CD4-positive, alpha-beta T cell treated with Interleukin-17A for 4 hours (primary cell): ENCODE measurements around the gene FLNB.

Source experiments
- DNase-seq: peaks from one replicate; pipeline ENCODE4 v3.0.0-alpha.2; 2020; ENCODE audit warnings: mixed read lengths

Gene FLNB

DNA sequence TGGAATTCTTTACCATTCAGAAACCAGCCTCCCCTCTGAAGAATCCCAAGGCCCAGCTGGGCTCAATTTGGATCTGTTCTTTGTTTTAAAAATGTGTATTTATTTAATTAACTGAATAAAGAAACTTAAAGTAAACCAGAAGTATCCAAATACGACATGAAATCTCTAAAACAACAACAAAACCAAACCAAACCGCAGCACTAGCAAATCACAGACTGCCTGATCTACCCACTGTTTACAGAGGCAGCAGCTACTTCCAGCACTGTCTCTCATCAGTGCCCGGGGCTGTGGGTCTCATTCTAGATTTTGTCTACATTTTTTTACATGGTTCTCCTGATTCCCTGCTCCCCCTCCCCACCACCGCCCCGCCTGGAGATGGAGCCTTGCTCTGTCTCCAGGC is 2.3 kb downstream of the FLNB start:
- DNase-seq = no peak

DNA sequence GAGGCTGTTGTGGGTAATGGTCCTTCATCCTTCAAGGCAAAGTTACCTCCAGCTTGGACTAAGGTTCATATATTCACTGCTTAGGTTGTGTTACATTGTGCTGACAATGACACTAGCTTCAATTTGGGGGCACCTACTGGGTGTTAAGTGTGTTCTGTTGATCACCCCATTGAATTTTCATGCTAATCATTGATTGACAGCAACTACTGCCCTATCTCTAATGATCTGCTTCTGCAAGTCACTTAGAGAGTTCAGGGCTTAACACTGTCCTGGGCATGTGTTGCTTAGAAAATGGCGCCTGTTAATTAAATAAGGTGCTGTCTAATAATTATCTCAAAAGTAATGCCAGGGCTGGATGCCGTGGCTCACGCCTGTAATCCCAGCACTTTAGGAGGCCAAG is 3.4 kb downstream of the FLNB start:
- no peak for DNase-seq

DNA sequence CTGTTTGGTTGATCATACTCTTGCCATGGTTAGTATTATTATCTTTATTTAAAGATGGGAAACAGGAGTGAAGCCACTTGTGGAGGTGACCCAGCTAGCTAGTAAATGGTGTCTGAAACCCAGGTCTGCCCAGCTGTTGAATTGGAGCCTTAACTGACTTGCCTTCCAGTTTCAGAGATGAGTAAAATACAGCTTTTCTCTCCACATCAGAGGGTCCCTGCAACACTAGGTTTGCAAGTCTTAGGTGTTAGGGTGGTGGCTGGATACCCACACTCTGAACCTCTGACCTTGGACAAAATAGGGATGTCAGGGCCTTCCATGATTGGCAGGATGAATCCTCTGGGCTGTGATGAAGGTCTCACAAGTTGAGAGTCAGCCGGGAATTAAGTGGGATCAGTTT is 4.1 kb downstream of the FLNB start:
- no peak for DNase-seq

DNA sequence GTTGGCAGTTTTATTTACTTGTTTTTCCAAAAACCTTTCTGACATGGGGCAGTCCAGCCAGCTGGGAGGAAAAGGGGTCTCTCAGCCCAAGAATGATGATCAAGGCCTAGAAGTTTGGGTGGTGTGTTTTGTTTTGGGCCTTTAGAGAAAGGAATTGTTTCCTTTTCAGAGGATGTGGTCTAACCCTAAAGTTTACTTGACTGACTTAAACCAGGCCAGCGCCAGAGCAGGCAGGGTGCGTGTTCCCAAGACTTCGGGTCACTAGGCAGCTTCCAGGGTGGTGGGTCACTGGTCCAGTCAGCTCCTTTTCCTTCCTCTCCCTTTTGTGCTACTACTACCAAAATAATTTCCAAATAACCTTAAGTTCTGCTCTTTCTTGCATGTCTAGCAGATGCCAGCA is 4.9 kb downstream of the FLNB start:
- DNase-seq = no peak

DNA sequence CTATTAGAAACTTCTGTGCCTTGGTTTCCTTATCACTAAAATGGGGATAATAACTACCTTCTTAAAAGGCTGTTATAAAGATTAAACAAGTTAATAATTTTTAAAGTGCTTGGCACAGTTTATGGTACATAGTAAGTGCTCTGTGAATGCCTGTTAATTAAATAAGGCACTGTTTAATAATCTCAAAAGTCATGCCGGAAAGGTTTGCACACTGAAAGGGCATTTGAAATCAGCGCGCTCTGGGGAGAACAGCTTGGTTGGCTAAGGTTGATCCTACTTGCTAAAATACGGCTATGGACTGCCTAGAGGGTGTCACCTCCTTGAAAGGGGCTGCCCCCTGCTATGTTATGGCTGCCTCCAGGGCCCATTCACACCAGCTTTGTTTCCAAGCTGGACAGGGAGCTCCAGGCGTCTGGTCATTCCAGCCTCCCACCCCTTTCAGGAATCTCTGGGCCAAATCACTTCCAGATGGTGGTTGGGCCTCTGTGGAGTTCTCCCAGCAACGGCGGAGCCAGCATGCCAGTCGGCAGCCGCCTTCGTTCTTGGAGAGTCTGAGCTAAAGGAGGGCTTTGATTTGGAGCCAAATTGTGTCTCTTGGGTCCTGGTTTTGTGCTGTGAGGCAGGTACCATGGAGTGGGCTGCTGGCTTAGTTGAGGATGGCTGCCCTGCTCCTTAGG is 5.9 kb downstream of the FLNB start:
- DNase-seq = no peak

DNA sequence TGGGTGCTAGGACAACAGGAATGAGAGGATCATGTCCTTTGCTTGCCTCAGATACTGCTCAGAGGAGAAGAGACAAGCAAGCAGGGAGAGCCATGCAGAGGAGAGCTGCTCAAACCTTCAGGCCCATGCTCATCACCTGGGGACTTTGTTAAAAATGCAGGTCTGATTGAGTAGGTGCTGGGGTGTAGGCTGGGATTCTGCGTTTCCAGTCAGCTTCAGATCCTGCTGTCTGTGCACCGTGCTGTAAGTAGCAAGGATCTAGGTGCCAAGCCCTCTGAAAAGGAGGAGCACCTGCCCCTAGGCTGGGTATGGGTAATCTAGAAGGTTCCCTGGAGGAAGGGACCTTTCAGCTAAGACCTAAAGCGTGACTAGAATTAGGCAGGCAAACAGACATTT is 7.3 kb downstream of the FLNB start:
- DNase-seq = no peak

DNA sequence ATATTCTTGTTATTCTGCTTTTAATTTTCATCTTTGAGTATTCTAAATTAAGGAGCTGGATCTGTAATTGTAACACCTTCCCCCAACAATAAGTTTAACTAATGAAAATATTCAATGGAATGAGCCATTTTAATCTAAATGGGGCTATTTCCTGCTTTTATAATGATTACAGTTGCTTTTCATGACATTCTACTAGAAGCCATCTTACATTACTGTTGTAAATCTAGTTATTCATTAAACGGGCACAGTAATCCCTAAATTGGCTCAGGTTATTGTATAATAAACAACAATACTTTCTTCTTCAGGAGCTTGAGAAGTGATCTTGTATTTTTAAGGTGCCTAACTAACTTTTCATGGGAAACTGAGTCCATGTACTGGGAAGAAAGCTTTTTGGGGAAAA is 8.5 kb downstream of the FLNB start:
- DNase-seq = no peak

DNA sequence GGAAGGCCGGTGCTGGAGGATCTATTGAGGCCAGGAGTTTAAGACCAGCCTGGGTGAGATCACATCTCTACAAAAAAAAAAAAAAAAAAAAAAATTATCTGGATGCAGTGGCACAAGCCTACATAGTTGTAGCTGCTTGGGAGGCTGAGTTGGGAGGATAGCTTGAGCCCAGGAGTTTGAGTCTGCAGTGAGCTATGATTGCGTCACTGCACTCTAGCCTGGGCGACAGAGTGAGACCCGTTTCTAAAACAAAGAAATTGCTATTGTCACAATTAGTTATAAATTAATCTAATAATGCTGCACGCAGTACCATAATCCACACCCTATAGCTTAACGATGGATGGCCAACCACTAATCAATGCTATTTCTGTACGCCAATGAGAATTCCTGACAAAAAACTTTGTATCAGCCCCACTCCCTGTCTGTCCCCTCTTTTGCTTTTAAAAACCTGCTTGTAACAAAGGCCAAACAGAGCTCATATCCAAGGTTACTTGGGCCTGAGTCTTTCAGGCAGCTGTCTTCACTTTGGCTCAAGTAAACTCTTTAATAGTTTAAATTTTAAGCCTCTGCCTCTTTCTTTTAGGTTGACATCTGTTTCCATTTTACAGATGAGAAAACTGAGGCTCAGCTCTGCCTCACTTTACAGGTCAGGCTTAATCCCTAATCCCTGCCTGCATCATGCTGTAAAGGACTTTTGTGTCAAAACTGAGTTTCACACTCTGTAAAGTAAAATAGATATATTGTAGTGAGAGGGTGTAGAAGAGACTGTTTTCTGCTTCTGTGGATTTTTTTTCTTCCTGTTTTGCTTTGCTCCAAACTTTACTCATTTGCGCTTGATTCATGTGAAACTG is 10.9 kb downstream of the FLNB start:
- DNase-seq = no peak

DNA sequence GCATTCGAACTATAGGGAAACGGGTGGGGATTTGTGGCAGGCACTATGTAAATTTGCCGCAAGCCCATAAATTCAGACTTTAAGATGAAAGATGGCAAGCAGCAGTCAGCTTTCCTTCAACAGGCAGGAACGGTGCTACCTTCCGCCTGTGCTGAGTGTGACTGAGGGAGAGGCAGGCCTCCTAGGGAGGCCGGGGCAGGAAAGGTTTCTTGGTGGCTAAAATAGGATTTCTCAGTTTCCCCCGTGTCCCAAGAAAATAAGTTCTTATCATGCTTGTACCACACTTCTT is 12.5 kb downstream of the FLNB start:
- no peak for DNase-seq

DNA sequence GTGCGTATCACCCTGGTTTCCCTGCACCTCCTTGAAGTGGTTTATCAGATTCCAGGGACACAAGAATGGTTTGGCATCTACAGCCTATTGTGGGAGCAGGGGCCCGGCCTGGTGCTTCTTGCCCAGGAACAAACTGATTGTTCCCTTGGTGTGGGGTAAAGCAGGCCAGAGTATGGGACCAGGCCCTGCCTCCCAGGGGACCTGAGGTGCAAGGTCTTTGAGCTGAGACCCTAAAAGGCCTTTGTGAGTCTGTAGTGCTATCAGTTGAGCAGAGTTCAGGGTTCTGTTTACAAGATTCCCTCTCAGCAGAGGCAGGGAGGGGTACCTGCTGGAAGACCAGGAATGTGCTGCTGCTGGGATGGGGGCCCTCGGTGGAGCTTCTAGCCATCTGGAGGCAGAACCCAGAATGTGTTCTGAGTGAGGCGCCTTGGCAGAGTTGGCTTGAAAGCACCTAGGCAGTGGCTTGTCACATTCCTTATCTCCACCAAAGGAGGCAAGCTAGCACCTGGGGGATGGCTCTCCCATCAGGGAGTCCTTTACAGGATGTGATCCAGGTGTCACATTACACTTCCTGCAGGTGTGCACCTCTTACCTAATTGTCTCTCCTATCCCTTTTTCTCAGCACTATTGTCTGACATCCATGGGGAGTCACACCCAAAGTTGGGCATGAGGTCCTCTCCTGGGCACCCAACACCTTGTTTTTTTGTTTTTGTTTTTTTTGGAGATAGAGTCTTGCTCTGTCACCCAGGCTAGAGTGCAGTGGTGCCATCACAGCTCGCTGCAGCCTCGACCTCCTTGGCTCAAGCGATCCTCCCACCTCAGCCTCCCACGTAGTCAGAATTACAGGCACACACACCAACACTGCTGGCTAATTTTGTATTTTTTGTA is 13.1 kb downstream of the FLNB start:
- DNase-seq = no peak

DNA sequence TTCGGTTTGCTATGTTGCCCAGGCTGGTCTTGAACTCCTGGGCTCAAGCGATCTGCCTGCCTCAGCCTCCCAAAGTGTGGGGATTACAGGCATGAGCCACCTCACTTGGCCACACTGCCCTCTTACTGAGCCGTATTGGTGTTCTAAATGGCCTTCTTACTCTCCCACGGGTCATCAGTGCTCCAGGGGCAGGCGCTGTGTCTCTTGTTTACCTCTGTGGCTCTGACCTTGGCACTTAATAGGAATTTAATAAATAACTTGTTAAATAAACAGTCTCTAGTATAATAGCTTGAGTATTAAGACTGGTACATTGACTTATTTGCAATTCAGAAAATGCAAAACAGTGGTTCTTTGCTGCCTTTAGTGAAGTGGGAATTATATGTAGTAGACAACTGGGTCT is 13.7 kb downstream of the FLNB start:
- DNase-seq = no peak

DNA sequence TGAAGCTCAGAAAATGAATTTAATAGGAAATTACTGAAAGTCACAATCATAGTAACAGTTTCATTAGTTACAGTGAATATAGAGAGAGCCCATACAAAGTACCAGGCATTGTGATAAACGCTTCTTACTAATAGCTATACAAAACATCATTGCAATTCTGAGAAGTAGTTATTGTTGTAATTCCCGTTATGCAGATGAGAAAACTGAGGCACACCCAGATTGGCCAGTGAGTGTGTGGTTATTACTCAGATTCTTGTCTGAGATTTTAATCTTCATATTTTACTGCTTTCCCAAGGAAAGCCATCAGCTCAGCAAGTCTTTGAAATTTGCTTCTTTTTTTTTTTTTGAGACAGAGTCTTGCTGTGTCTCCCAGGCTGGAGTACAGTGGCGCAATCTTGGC is 14.3 kb downstream of the FLNB start:
- no peak for DNase-seq

DNA sequence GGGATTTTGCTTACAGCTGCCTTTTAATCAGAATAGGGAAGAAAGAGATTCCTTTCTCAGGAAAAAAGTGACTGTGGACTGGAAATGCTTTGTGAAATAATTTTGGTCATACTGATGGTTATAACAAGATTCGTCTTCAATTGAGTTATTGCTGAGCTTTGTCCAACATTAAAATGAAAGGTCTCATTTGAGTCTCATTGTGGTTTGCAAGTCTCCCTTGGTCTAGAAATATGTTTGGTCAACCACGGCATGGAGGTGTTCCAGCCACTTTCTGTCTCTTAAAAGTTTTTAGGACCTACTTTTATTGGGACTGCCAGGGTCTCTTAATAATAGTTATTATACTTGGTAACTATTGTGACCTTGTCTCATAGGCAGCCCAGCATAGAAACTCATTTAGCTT is 15.3 kb downstream of the FLNB start:
- DNase-seq = no peak

DNA sequence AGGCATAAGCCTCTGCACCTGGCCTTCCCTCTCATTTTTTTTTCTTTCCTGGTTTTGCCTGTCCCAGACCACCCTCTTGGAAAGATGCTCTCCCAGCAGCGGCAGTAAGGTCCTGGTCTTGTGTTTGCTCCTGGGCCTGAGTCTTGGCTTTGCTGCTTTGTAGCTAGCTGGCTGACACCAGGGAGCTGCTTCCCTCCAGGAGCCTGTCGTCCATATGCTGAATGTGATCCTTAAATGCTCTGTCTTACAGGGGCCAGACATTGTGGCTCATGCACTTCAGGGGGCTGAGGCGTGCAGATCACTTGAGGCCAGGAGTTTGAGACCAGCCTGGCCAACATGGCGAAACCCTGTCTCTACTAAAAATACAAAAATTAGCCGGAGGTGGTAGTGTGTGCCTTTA is 17.2 kb downstream of the FLNB start:
- DNase-seq = no peak

DNA sequence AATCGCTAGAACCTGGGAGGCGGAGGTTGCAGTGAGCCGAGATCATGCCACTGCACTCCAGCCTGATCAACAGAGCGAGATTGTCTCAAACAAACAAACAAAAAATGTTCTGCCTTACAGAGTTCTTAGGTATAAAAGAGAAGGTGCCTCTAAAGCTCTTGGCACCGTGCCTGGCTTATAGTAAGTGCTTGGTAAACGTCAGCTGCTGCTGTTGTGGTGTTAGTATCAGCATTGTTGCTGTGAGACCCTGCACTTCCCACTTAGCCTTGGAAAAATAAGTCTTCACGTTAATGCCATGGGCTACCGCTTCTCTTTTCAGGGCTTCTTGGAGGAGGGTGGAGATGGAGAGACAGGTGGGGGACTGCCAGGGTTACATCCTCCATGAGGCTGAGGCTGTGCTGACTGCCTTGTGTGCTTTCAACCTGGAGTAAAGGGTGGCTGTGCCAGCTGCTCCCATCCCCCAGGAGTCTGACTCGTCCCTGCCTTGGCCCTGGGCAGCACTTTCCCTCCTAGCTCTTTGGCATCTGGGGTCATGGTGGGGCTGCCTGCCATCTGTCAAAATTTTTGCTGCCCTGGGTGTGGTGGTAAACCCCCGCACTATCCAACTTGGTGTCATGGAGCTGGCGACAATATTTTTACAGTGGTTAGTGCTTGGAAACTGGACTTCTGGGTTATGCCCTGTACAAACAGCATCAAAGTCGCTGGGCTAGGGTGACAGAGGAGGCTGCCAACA is 17.8 kb downstream of the FLNB start:
- DNase-seq = no peak

DNA sequence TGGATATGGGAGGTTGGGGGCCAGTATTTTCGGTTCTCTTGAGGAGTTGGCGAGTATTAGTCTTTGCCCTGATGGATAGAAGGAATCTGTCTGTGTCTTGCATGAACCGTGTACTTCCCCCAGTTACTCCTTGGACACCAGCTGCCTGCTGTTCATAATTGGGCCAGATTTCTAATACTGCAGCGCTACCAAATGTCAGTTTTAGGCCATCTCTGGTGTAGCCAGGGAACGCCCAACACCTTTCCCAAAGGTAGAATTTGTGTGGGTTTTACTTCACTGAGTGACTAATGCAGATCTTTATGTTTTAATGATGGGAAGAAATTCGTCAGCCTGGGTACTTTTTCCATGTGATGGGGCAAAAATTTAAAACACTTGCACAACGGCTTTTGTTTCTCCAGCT is 18.4 kb downstream of the FLNB start:
- no peak for DNase-seq

DNA sequence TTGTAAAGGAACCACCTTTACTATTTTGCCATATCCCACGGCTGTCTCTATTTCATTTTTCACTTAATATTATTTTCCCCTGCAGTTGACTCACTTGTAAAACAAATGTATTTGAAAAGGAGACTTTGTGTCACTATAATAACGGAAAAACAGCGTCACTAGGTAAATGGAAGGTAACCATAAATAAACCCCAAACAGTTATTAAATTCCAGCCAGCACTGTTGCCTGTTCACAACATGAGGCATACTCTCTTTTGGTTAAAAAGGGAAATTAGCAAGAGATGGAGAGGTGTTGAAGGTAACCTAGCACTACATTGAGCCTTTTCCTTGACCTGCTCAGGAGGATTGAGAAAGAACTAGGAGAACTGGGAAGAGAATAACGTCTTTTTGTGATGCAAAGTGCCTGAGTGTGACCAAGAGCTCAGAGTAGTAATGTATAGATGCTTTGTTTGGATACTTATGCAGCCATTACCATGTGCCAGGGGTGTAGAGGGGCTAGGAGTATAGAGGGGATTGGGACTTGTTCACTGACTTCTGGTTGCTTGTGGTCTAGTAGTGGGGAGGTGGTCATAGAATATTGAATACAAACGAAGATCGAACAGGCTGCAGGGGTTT is 19.6 kb downstream of the FLNB start:
- DNase-seq = no peak

DNA sequence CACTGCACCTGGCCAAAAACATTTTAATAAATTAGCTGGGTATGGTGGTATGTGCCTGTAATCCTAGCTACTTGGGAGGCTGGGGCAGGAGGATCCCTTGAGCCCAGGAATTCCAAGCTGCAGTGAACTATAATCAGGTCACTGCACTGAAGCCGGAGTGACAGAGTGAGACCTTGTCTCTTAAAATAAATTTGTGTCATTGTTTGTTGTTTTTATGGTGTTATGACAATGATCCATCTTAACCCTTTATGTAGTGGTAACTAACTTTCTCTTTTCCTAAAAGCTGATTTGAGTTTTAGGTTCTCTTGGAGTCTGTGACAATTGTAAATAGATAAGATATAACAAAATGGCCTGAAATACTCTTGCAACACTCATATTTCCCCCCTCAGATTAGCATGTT is 20.7 kb downstream of the FLNB start:
- no peak for DNase-seq

DNA sequence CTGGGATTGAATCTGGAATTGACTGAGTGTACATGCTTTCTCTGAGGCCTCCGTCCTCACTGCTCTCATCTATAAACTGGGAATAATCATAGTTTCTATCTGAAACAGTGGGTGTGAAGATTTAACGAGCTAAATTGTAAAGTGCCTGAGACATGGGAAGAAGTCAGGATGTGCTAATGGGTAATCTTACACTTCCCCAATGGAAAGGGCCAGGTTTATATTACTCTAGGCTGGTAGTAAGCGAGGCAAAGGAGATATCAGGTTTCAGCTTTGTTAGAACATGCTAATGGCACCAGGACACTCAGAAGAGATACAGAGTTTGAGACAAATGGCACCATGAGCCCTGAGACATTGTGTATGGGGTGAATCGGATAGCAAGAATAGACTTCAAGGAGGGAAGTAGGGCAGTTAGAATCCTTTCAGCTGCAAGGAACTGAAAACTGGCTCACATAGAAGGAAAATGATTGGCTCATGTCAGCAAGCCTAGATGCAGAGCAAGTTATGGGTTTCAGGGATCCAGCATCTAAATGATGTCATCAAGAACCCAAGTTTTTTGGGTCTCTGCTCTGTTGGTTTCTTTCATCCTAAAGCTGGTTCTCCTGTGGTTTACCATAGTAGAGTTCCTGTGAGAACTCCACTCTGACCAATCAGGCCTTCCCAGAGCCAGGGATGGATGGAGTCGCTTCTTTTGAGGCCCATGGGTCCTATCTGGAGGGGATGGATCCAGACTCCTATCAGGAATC is 21.8 kb downstream of the FLNB start:
- no peak for DNase-seq

DNA sequence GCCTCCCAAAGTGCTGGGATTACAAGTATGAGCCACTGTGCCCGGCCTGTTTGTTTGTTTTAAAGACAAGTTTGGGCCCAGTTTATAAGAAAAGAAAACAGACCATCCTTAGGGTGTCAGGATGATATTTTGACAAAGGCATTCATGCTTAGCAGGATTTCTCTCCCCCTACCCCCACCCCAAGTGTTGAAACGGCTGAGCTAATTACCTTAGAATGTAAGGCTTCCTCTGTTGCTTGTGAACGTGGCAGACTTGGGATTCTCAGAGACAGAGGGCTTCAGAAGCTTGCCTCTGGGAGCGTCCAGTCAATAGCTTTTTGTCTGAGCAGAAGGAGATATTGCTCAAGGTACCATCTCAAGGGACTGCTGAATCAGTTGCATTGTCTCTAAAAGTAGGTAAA is 24.0 kb downstream of the FLNB start:
- DNase-seq = no peak

DNA sequence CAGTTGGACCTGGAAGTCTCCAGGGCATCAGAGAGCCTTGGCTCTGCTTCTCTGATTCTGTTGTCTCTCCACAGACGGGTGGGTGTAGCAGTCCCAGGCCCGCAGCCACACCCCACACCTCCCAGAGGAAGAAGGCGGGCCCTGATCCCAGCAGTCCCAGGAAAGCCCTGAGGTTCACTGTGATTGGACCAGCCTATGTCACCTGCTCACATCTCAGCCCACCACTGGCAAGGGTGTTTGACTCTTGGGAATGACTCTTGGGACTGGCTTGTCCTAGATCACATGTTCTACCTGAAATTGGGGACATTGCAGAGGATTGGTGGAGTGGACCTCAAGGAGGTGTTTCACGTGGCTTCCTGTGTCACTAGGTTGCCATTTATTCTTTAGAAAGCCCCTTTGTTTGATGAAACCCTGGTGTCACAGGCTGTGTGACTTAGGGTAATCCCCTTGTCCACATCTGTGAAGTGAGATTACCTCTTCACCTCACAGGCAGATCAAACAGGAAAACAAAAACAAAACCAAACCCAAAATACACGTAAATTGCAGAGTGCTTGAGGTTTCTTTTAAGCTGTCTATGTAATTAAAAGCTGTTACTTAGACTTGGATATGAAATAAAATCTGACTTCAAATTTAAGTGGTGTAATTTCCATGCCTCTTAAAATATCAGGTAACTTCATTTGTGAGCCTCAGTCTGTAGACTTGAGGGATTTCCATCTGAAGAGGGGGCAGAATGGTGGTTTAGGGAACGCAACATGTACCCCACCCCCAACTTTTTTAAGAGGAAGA is 26.7 kb downstream of the FLNB start:
- DNase-seq = no peak
